Suprapubic skin (tissue), 4 donors: Measurements from ENCODE around the gene DCUN1D3. TPM values are rescaled to one million over a fixed set of nuclear protein-coding genes. Genes with fewer than 3 reads are reported as not detected.

Experiments
- DNase-seq, 2 donors: peaks; one replicate each; pipeline ENCODE4 v3.0.0-alpha.2; 2019; ENCODE audit warnings: low spot score in 2 of 2
- H3K27ac ChIP-seq: fragments of 200-600 bp; sonication (generic); one replicate; pipeline ENCODE4 v1.5.1; 2019
- H3K27me3 ChIP-seq: fragments of 200-600 bp; sonication (generic); one replicate; pipeline ENCODE4 v1.5.1; 2019
- H3K36me3 ChIP-seq: fragments of 200-600 bp; sonication (generic); one replicate; pipeline ENCODE4 v1.5.1; 2019
- H3K4me1 ChIP-seq: fragments of 200-600 bp; sonication (generic); one replicate; pipeline ENCODE4 v1.5.1; 2019
- H3K4me3 ChIP-seq: fragments of 200-600 bp; sonication (generic); one replicate; pipeline ENCODE4 v1.5.1; 2019; ENCODE audit warnings: mild to moderate bottlenecking
- H3K9me3 ChIP-seq: fragments of 200-600 bp; sonication (generic); one replicate; pipeline ENCODE4 v1.5.1; 2019
- EP300 ChIP-seq: sonication (generic); formaldehyde crosslinking; IDR thresholded peaks from one replicate; pipeline ENCODE4 v1.6.1; 2017; ENCODE audit warnings: antibody characterized with exemption
- POLR2A ChIP-seq, 2 donors: fragments of 450-650 bp; IDR thresholded peaks; one replicate each; pipeline ENCODE4 v1.6.1; 2017; ENCODE audit warnings: antibody characterized with exemption in 2 of 2, mild to moderate bottlenecking in 2 of 2, moderate library complexity in 2 of 2
- POLR2AphosphoS5 ChIP-seq, 3 donors: sonication (generic); formaldehyde crosslinking; IDR thresholded peaks; one replicate each; pipeline ENCODE4 v1.6.1; 2017; ENCODE audit warnings: antibody characterized with exemption in 3 of 3
- WGBS: methylation state at CpG from one replicate; pipeline ENCODE4 v1.1.5; 2018; 5-methylcytosine and 5-hydroxymethylcytosine counted together
- total RNA-seq, 4 donors: library from RNA; depleted of rRNA; stranded (reverse); fragments of >200 nt; gene quantifications; one replicate each; pipeline ENCODE4 v1.1.0, GENCODE V29; 2016
- TF ChIP-seq, protein P1 (sequence below), 2 donors: fragments of 200-600 bp in 1 of 2; fragments of 450-650 bp in 1 of 2; sonication (generic) in 1 of 2; IDR thresholded peaks; one replicate each; pipeline ENCODE4 v1.5.1; 2016 to 2019; ENCODE audit warnings: antibody characterized with exemption in 2 of 2, mild to moderate bottlenecking in 1 of 2, moderate library complexity in 1 of 2

Gene DCUN1D3
- total RNA-seq, 4 donors from 2014 or later = 16.6 to 31.8 (median 21.1) TPM

DNA sequence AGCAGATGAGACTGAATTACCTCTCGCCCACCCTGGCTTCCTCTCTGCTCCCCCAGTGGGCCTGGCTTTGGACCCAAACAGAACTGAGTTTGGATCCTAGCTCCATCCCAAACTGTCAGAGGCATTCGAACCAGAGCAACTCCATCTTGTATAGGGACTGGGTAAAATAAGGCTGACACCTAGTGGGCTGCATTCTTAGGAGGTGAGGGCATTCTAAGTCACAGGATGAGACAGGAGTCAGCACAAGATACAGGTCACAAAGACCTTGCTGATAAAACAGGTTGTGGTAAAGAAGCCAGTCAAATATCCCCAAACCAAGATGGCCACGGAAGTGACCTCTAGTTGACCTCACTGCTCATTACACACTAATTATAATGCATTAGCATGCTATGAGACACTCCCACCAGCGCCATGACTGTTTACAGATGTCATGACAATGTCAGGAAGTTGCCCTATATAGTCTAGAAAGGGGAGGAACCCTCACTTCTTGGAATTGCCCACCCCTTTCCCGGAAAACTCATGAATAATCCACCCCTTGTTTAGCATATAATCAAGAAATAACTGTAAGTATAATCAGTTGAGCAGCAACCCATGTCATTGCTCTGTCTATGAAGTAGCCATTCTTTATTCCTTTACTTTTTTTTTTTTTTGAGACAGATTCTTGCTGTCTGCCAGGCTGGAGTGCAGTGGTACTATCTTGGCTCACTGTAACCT is 44.9 kb upstream of the DCUN1D3 start:
- WGBS = 89% methylated on average over 5 of the region's 5 CpGs
- no peak for TF ChIP-seq POLR2AphosphoS5 (IDR thresholded peaks at IDR 0.05)
- TF ChIP-seq, protein P1, sequence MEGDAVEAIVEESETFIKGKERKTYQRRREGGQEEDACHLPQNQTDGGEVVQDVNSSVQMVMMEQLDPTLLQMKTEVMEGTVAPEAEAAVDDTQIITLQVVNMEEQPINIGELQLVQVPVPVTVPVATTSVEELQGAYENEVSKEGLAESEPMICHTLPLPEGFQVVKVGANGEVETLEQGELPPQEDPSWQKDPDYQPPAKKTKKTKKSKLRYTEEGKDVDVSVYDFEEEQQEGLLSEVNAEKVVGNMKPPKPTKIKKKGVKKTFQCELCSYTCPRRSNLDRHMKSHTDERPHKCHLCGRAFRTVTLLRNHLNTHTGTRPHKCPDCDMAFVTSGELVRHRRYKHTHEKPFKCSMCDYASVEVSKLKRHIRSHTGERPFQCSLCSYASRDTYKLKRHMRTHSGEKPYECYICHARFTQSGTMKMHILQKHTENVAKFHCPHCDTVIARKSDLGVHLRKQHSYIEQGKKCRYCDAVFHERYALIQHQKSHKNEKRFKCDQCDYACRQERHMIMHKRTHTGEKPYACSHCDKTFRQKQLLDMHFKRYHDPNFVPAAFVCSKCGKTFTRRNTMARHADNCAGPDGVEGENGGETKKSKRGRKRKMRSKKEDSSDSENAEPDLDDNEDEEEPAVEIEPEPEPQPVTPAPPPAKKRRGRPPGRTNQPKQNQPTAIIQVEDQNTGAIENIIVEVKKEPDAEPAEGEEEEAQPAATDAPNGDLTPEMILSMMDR (IDR thresholded peaks at IDR 0.05) = no peak
- no peak for TF ChIP-seq POLR2A (IDR thresholded peaks at IDR 0.05)
- no peak for TF ChIP-seq EP300
- Histone ChIP-seq H3K4me3 (no peak overlapping the region), H3K36me3 (no peaks in the 10 kb centered on the region), H3K27ac (no peak overlapping the region), H3K27me3 (no peaks in the 10 kb centered on the region), H3K4me1 (no peaks in the 10 kb centered on the region), H3K9me3 (no peaks in the 10 kb centered on the region)
- no peak for DNase-seq

DNA sequence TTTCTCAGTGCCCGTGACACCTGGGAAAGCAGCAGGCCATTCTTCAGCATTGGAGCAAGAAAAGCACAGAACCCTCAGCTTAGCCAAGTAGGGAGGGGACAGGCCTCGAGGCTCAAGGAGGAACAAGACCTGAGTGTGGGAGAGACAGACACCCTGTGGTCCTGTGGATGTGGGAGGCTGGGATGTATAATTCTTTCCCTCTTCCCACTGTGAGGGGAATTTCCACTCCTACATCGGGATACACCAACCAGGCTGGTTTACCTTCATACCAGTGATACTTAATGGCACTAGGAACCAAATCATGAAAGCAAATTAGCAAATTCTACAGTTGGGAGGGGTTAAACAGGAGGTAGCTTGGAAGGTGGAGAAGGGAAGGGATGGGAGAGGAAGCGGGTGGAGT is 42.1 kb upstream of the DCUN1D3 start:
- no peak overlapping the region for H3K27ac ChIP-seq
- no peaks in the 10 kb centered on the region for H3K9me3 ChIP-seq
- H3K36me3 ChIP-seq = no peaks in the 10 kb centered on the region
- H3K4me3 ChIP-seq = no peak overlapping the region
- no peaks in the 10 kb centered on the region for H3K27me3 ChIP-seq
- TF ChIP-seq POLR2A (IDR thresholded peaks at IDR 0.05) = no peak
- TF ChIP-seq, protein P1 (IDR thresholded peaks at IDR 0.05) = no peak
- TF ChIP-seq POLR2AphosphoS5 (IDR thresholded peaks at IDR 0.05) = no peak
- no peak for TF ChIP-seq EP300
- DNase-seq = no peak
- 36% methylated on average over 2 of the region's 4 CpGs for WGBS
- no peaks in the 10 kb centered on the region for H3K4me1 ChIP-seq

DNA sequence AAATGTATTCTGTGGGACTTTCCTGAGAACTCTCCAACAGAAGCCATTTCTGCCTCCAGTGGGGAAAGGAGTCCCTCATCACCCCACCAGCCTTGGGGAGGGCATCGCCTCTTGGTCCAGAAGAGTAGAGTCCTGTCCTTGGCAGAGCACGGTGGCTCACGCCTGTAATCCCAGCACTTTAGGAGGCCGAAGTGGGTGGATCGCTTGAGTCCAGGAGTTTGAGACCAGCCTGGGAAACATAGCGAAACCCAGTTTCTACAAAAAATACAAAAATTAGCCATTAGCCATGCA is 41.4 kb upstream of the DCUN1D3 start:
- Histone ChIP-seq H3K36me3 (no peaks in the 10 kb centered on the region), H3K27me3 (no peaks in the 10 kb centered on the region), H3K4me3 (no peak overlapping the region), H3K4me1 (no peaks in the 10 kb centered on the region), H3K9me3 (no peaks in the 10 kb centered on the region), H3K27ac (no peak overlapping the region)
- no peak for DNase-seq
- TF ChIP-seq, protein P1 (IDR thresholded peaks at IDR 0.05) = no peak
- TF ChIP-seq POLR2A (IDR thresholded peaks at IDR 0.05) = no peak
- no peak for TF ChIP-seq POLR2AphosphoS5 (IDR thresholded peaks at IDR 0.05)
- no peak for TF ChIP-seq EP300
- WGBS = 98% methylated on average over 6 of the region's 6 CpGs

DNA sequence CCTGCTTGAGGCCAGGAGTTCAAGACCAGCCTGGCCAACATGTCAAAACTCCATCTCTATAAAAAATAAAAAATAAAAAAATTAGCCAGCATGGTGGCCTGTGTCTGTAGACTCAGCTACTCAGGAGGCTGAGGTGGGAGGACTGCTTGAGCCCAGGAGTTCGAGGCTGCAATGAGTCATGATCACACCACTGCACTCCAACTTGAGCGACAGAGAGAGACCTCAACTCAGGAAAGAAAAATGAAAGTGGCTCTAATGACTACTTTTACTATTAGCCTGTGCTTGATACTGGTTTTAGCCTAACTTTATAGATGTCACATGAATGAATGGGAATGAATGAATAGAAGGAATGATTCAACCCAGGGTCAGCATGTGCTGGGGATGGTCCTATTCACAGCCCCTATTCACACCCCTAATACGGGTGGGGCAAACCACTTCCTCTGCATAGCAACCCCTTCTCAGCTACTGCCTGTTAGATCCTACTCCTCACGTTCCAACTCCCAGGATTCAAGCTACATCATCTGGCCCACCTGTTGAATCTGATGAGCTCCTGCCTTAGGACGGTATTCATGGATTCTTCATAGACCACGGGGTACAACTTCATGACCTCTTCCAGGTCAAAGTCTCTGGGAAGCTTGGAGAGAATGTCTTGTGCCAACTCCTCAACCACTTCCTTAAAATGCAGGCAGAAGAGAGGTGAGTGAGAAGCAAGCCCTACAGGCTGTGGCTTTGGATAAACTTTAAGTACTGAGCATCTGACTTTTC is 40.9 kb upstream of the DCUN1D3 start:
- Histone ChIP-seq H3K4me1 (no peaks in the 10 kb centered on the region), H3K27me3 (no peaks in the 10 kb centered on the region), H3K9me3 (no peaks in the 10 kb centered on the region), H3K36me3 (no peaks in the 10 kb centered on the region), H3K4me3 (no peak overlapping the region), H3K27ac (no peak overlapping the region)
- no peak for TF ChIP-seq POLR2AphosphoS5 (IDR thresholded peaks at IDR 0.05)
- no peak for TF ChIP-seq POLR2A (IDR thresholded peaks at IDR 0.05)
- TF ChIP-seq EP300 = no peak
- TF ChIP-seq, protein P1 (IDR thresholded peaks at IDR 0.05) = no peak
- 86% methylated on average over 6 of the region's 6 CpGs for WGBS
- DNase-seq = no peak

DNA sequence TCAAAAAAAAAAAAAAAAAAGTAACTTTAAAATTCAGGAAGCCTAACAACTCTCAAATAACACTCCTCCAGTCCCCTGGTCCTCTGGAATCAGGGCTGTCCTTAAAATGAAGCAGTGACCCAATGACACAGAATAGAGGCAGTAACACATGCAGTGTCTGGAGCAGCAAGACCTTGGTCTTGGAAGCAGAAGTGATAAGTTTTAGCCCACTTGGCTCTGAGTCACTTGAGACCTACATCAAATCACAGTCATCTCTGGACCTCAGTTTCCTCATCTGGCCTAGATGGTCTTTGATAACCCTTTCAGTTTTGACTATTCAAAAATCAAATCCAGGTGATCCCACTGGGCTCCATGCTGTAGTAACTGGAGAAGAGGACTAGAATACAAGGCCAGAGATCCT is 39.5 kb upstream of the DCUN1D3 start:
- H3K9me3 ChIP-seq = no peaks in the 10 kb centered on the region
- no peak for DNase-seq
- no peaks in the 10 kb centered on the region for H3K36me3 ChIP-seq
- TF ChIP-seq POLR2AphosphoS5 (IDR thresholded peaks at IDR 0.05) = no peak
- no peak for TF ChIP-seq POLR2A (IDR thresholded peaks at IDR 0.05)
- TF ChIP-seq EP300 = no peak
- TF ChIP-seq, protein P1 (IDR thresholded peaks at IDR 0.05) = no peak
- H3K27me3 ChIP-seq = no peaks in the 10 kb centered on the region
- no peak overlapping the region for H3K4me3 ChIP-seq
- no peaks in the 10 kb centered on the region for H3K4me1 ChIP-seq
- H3K27ac ChIP-seq = no peak overlapping the region
